A673 (cell line): ENCODE data around the gene S100A3. TPM values are rescaled to one million over a fixed set of nuclear protein-coding genes. Genes with fewer than 3 reads are reported as not detected.

Source experiments
- BruUV-seq: library from RNA; stranded (reverse); fragments of 400-500 nt; replicated peaks from 2 replicates; lab custom pipeline; 2021; lab: Mats Ljungman, UMichigan
- CTCF ChIA-PET: fragments of 300-600 bp; sonication (Branson Sonifier 250); formaldehyde crosslinking; loops from one replicate; lab custom pipeline; 2022; ENCODE audit warnings: antibody characterized with exemption; lab: Charles Lee
- POLR2A ChIA-PET: fragments of 300-600 bp; sonication (Branson Sonifier 250); formaldehyde crosslinking; loops from one replicate; lab custom pipeline; 2022; ENCODE audit warnings: antibody characterized with exemption; ENCODE audit not compliant: low non-redundant PET; lab: Charles Lee
- DNase-seq: peaks from one replicate; pipeline ENCODE4 v3.0.0-alpha.2; 2015; ENCODE audit warnings: low spot score
- H3K27ac ChIP-seq: fragments of 200-600 bp; sonication (generic); 2 replicates; pipeline ENCODE4 v1.5.1; 2016; ENCODE audit warnings: mixed run types, low read depth, mild to moderate bottlenecking, mixed read lengths, antibody characterized with exemption, low read length; ENCODE audit not compliant: poor library complexity, severe bottlenecking
- H3K27me3 ChIP-seq: fragments of 200-600 bp; sonication (generic); replicated peaks from 2 replicates; pipeline ENCODE4 v1.6.1; 2017; ENCODE audit warnings: mixed run types, low read depth, mild to moderate bottlenecking, mixed read lengths, antibody characterized with exemption, low read length; ENCODE audit not compliant: insufficient read depth, poor library complexity
- H3K36me3 ChIP-seq: fragments of 200-600 bp; sonication (generic); 2 replicates; pipeline ENCODE4 v1.6.1; 2016; ENCODE audit warnings: mixed run types, mild to moderate bottlenecking, mixed read lengths, antibody characterized with exemption, low read length; ENCODE audit not compliant: insufficient read depth, poor library complexity, severe bottlenecking
- H3K4me1 ChIP-seq: fragments of 200-600 bp; sonication (generic); 2 replicates; pipeline ENCODE4 v1.6.1; 2017; ENCODE audit warnings: mixed run types, mild to moderate bottlenecking, mixed read lengths, antibody characterized with exemption, low read length; ENCODE audit not compliant: insufficient read depth, poor library complexity, severe bottlenecking
- H3K4me3 ChIP-seq: fragments of 200-600 bp; sonication (generic); 2 replicates; pipeline ENCODE4 v1.5.1; 2016; ENCODE audit warnings: low read depth, mixed run types, mild to moderate bottlenecking, mixed read lengths, low read length; ENCODE audit not compliant: poor library complexity, severe bottlenecking
- H3K9me3 ChIP-seq: fragments of 200-600 bp; sonication (generic); 2 replicates; pipeline ENCODE4 v1.6.1; 2016; ENCODE audit warnings: mixed run types, low read depth, mild to moderate bottlenecking, mixed read lengths, antibody characterized with exemption, low read length; ENCODE audit not compliant: poor library complexity, severe bottlenecking
- EZH2 ChIP-seq: fragments of 200-600 bp; sonication (generic); IDR thresholded peaks from 2 replicates; pipeline ENCODE4 v1.6.1; 2017; ENCODE audit warnings: borderline replicate concordance, low read depth, mild to moderate bottlenecking, mixed read lengths, antibody characterized with exemption, low read length; ENCODE audit not compliant: poor library complexity, severe bottlenecking
- intact Hi-C: fragments of 100-400 bp; cut with micrococcal nuclease; formaldehyde crosslinking; loops from one replicate; pipeline ENCODE4 v1.10.0; 2022; ENCODE audit not compliant: unreplicated experiment
- total RNA-seq: library from RNA; stranded (reverse); gene quantifications from 2 replicates; pipeline ENCODE4 v1.2.3, GENCODE V29; 2021
- TF ChIP-seq, protein P1 (sequence below): fragments of 300-800, 200-600 bp; sonication (generic); conservative IDR thresholded peaks from 2 replicates; pipeline ENCODE4 v1.5.1; 2017; ENCODE audit warnings: low read depth, mild to moderate bottlenecking, antibody characterized with exemption, low read length, moderate library complexity, mixed read lengths

The S100A3 gene
- total RNA-seq, 1 experiment from 2014 or later = 0.99 TPM

- H3K9me3 ChIP-seq = no peaks in the 10 kb centered on the region
- H3K36me3 ChIP-seq = no peaks in the 10 kb centered on the region
- POLR2A ChIA-PET = no interaction called here
- intact Hi-C loops = no loop called here
- no peak overlapping the region for H3K4me3 ChIP-seq
- H3K4me1 ChIP-seq = peaks cover 13% of the 10 kb centered on the region
- H3K27ac ChIP-seq = no peak overlapping the region
- no peak for TF ChIP-seq EZH2
- TF ChIP-seq, protein P1, sequence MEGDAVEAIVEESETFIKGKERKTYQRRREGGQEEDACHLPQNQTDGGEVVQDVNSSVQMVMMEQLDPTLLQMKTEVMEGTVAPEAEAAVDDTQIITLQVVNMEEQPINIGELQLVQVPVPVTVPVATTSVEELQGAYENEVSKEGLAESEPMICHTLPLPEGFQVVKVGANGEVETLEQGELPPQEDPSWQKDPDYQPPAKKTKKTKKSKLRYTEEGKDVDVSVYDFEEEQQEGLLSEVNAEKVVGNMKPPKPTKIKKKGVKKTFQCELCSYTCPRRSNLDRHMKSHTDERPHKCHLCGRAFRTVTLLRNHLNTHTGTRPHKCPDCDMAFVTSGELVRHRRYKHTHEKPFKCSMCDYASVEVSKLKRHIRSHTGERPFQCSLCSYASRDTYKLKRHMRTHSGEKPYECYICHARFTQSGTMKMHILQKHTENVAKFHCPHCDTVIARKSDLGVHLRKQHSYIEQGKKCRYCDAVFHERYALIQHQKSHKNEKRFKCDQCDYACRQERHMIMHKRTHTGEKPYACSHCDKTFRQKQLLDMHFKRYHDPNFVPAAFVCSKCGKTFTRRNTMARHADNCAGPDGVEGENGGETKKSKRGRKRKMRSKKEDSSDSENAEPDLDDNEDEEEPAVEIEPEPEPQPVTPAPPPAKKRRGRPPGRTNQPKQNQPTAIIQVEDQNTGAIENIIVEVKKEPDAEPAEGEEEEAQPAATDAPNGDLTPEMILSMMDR = no peak
- CTCF ChIA-PET = interaction anchor here (0.9 to 1.5 kb wide), 2 partner anchors 46 to 151 kb away, joined by 3 read pairs; no protein-coding TSS in a partner anchor
- H3K27me3 ChIP-seq = no peaks in the 10 kb centered on the region
- no peak for DNase-seq
- no TSS peak for BruUV-seq
Measured at GRCh38 chr1:153571706-153572105, 22.6 kb upstream of the S100A3 start.

DNA sequence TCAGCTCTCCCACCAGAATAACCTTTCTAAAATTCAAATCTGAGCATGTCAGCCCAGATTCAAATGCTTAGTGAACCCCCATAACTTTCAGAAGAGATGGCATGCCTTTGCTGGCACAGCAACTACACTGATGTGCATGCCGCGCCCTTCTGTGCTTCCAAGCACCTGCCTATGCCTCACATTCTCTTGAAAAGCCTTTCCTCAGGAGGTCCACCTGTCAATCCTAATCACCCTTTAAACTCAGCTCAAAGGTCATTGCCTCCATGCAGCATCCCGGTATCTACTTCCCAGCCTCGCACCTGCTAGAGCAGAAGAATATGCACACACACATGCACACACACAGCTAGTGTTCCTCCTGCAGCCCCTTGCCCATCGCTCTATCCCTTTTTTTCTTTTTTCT is 21.8 kb upstream of the S100A3 start:
- ChIA-PET CTCF (interaction anchor here (0.6 to 1.5 kb wide), 2 partner anchors 34 to 47 kb away, joined by 3 to 5 read pairs; no protein-coding TSS in a partner anchor), POLR2A (no interaction called here)
- H3K9me3 ChIP-seq = no peaks in the 10 kb centered on the region
- no peak for DNase-seq
- intact Hi-C loops = no loop called here
- no peak overlapping the region for H3K4me3 ChIP-seq
- no peak overlapping the region for H3K27ac ChIP-seq
- BruUV-seq = no TSS peak
- no peak for TF ChIP-seq EZH2
- TF ChIP-seq, protein P1 = no peak
- H3K36me3 ChIP-seq = no peaks in the 10 kb centered on the region
- peaks cover 20% of the 10 kb centered on the region for H3K4me1 ChIP-seq
- H3K27me3 ChIP-seq = no peaks in the 10 kb centered on the region

DNA sequence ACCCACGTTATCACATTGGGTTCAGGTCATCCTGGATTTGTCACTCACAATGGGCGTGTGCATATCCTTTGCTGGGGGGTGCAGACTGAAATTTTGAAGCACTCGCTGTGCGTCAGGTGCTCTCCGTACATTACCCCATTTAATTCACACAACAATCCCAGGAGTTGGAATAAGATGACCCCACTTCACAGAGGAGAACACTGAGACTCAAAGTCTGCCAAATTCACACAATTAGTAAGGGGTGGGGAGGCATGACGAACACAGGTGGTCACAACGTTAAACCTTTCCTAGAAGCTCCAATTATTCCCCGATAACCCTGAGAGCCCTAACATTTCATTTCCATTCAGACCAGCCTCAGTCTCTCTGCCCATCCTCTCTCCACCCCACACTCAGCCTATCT is 20.4 kb upstream of the S100A3 start:
- POLR2A ChIA-PET = no interaction called here
- intact Hi-C loops = loop anchor here (2.0 kb wide), 1 partner anchor 59 kb away; no protein-coding TSS in a partner anchor
- Histone ChIP-seq H3K27me3 (no peaks in the 10 kb centered on the region), H3K4me3 (no peak overlapping the region), H3K36me3 (no peaks in the 10 kb centered on the region), H3K4me1 (peaks cover 22% of the 10 kb centered on the region), H3K27ac (no peak overlapping the region), H3K9me3 (no peaks in the 10 kb centered on the region)
- TF ChIP-seq, protein P1 = no peak
- no peak for TF ChIP-seq EZH2
- DNase-seq = no peak
- no TSS peak for BruUV-seq
- CTCF ChIA-PET = interaction anchor here (1.7 kb wide), 1 partner anchor 38 kb away, joined by 11 read pairs; no protein-coding TSS in a partner anchor
